Mononuclear cell (primary cell): Measurements from ENCODE around the gene EAF2. TPM values are rescaled to one million over a fixed set of nuclear protein-coding genes. Genes with fewer than 3 reads are reported as not detected.
"Not testable (repeated sequence)": the region's sequence is repeated elsewhere in the genome, so short reads cannot be mapped to it uniquely, and the experiment has no call there.

Experiments used
- H3K27me3 ChIP-seq: 2 replicates; pipeline ENCODE4 v1.6.0; 2011; ENCODE audit warnings: low read length, control low read depth; ENCODE audit not compliant: insufficient read depth
- H3K4me1 ChIP-seq: 2 replicates; pipeline ENCODE4 v1.5.1; 2011; ENCODE audit warnings: mild to moderate bottlenecking, low read length, control low read depth; ENCODE audit not compliant: insufficient read depth
- H3K4me3 ChIP-seq: 2 replicates; pipeline ENCODE4 v1.5.1; 2011; ENCODE audit warnings: mild to moderate bottlenecking, low read length, moderate library complexity
- H3K9me3 ChIP-seq: 2 replicates; pipeline ENCODE4 v1.5.1; 2011; ENCODE audit warnings: low read depth, mild to moderate bottlenecking, control low read depth, low read length
- total RNA-seq: library from RNA; depleted of rRNA; stranded (reverse); fragments of >200 nt; gene quantifications from one replicate; pipeline ENCODE4 v1.2.3, GENCODE V29; 2012

EAF2 gene
- total RNA-seq, 1 donor: 13.4 TPM

DNA sequence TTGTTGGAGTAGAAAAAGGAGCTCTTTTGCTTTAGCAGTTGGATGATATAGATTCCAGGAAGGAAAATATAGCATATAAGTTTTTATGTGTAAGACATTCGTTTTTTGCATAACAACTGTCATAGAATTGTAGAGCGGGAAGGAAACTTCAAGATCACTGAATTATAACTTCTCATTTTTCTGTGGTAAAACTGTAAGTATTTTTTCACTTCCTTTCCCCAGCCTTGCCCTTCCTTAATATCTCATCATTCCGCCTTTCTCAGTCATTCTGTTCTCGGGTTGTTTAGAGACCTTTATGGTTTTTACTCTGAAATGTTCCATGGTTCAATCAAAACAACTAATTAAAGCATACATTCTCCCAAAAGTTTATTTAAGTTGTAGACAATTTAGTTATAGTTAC is 1.1 kb downstream of the EAF2 start:
- no peaks in the 10 kb centered on the region for H3K27me3 ChIP-seq
- H3K9me3 ChIP-seq: no peaks in the 10 kb centered on the region
- peaks cover 25% of the 10 kb centered on the region for H3K4me1 ChIP-seq
- peak overlapping the region; percentile 67 for H3K4me3 ChIP-seq

GRCh38 chr3:121836481-121836880 is 1.5 kb downstream of the EAF2 start:
- no peaks in the 10 kb centered on the region for H3K9me3 ChIP-seq
- H3K27me3 ChIP-seq: no peaks in the 10 kb centered on the region
- peaks cover 21% of the 10 kb centered on the region for H3K4me1 ChIP-seq
- H3K4me3 ChIP-seq: peak overlapping the region; percentile 67

DNA sequence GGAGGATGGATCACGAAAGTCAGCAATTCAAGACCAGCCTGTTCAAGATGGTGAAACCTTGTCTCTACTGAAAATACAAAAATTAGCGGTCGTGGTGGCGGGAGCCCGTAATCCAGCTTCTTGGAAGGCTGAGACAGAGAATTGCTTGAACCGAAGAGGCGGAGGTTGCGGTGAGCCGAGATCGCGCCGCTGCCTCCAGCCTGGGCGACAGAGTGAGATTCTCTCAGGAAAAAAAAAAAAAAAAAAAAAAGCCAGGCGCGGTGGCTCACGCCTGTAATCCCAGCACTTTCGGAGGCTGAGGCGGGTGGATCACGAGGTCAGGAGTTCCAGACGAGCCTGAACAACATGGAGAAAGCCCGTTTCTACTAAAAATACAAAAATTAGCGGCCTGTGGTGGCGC is 5.0 kb downstream of the EAF2 start:
- Histone ChIP-seq H3K27me3 (no peaks in the 10 kb centered on the region), H3K9me3 (no peaks in the 10 kb centered on the region), H3K4me1 (peaks cover 11% of the 10 kb centered on the region), H3K4me3 (no peak overlapping the region)

GRCh38 chr3:121844892-121845291 is 9.9 kb downstream of the EAF2 start:
- Histone ChIP-seq H3K27me3 (no peaks in the 10 kb centered on the region), H3K9me3 (no peaks in the 10 kb centered on the region), H3K4me3 (no peak overlapping the region), H3K4me1 (no peaks in the 10 kb centered on the region)

- Histone ChIP-seq H3K27me3 (no peaks in the 10 kb centered on the region), H3K9me3 (no peaks in the 10 kb centered on the region), H3K4me3 (no peak overlapping the region), H3K4me1 (no peaks in the 10 kb centered on the region)
Measured at GRCh38 chr3:121852256-121852655, 17.2 kb downstream of the EAF2 start.

- Histone ChIP-seq H3K4me3 (no peak overlapping the region), H3K9me3 (no peaks in the 10 kb centered on the region), H3K27me3 (no peaks in the 10 kb centered on the region), H3K4me1 (no peaks in the 10 kb centered on the region)
Measured at GRCh38 chr3:121855555-121855954, 20.5 kb downstream of the EAF2 start.

- H3K9me3 ChIP-seq, H3K4me3 ChIP-seq, H3K27me3 ChIP-seq, H3K4me1 ChIP-seq: not testable (repeated sequence)
Measured at GRCh38 chr3:121857778-121858177, 22.8 kb downstream of the EAF2 start.

- not testable (repeated sequence) for H3K27me3 ChIP-seq, H3K9me3 ChIP-seq, H3K4me3 ChIP-seq, H3K4me1 ChIP-seq
Measured at GRCh38 chr3:121863247-121863646, 28.2 kb downstream of the EAF2 start.

DNA sequence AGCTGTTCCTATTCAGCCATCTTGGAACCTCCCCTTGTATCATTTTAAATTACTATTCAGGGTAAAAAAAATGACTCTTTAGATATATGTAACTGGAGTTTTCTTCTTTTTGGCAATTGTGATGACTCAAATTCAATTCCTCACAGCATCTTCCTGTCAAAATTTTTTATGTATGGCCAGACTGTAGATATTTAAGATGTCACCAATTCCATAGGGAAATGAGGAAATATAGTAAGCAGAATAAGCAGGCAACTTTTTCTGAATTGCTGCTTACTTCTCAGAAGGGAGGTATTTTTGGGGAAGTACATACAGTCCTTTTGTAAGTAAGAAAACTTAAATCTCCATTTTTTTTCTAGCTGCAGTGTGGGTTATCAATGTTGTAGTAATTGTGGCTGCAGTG is 28.8 kb downstream of the EAF2 start:
- Histone ChIP-seq H3K4me1 (no peaks in the 10 kb centered on the region), H3K9me3 (no peaks in the 10 kb centered on the region), H3K27me3 (no peaks in the 10 kb centered on the region), H3K4me3 (no peak overlapping the region)

DNA sequence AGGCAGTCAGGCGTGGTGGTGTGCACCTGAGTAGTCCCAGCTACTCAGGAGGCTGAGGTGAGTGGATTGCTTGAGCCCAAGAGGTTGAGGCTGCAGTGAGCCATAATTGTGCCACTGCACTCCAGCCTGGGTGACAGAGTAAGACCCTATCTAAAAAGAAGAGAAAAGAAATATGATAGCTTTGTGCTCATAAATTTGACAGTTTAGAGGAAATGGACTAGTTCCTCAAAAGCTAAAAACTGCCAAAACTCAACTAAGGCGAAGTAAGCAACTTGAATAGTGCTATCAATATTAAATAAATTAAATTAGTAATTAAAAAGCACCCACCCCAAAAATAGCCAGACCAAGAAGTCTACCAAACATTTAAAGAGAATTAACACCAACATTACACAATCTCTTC is 34.7 kb downstream of the EAF2 start:
- H3K4me1 ChIP-seq: peaks cover 5% of the 10 kb centered on the region
- H3K9me3 ChIP-seq: no peaks in the 10 kb centered on the region
- no peaks in the 10 kb centered on the region for H3K27me3 ChIP-seq
- no peak overlapping the region for H3K4me3 ChIP-seq

DNA sequence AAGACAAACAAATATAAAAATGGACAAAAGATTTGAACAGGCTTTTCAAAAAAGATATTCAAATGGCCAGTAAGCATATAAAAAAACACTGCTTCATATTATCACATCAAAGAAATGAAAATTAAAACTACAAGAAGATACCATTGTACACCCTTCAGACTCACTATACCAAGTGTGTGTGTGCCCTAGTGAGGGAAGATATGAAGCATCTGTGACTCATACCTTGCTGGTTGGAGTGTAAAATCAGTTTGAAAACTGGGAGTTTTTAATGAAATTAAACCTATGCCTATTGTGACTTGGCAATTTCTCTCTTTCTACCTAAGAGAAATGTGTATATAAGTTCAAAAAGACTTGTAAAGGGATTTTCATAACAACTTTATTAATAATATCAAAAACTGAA is 35.7 kb downstream of the EAF2 start:
- H3K27me3 ChIP-seq: no peaks in the 10 kb centered on the region
- no peaks in the 10 kb centered on the region for H3K9me3 ChIP-seq
- no peak overlapping the region for H3K4me3 ChIP-seq
- peaks cover 5% of the 10 kb centered on the region for H3K4me1 ChIP-seq

- Histone ChIP-seq H3K4me1 (peaks cover 5% of the 10 kb centered on the region), H3K9me3 (no peaks in the 10 kb centered on the region), H3K4me3 (no peak overlapping the region), H3K27me3 (no peaks in the 10 kb centered on the region)
Measured at GRCh38 chr3:121871430-121871829, 36.4 kb downstream of the EAF2 start.

DNA sequence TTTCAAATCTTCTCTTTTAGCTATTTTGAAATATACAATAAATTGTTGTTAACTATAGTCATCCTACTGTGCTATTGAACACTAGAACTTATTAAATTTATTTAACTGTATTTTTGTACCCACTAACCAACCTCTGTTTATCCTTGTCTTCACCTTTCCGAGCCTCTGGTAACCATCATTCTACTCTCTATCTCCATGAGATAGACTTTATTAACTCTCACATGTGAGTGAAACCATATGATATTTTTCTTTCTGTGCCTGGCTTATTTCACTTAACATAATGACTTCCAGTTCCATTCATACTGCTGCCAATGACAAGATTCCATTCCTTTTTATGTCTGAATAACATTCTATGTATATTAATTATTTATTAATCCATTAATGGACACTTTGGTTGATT is 43.4 kb downstream of the EAF2 start:
- H3K4me1 ChIP-seq: no peaks in the 10 kb centered on the region
- no peaks in the 10 kb centered on the region for H3K9me3 ChIP-seq
- H3K27me3 ChIP-seq: no peaks in the 10 kb centered on the region
- H3K4me3 ChIP-seq: no peak overlapping the region

- Histone ChIP-seq H3K27me3 (no peaks in the 10 kb centered on the region), H3K9me3 (no peaks in the 10 kb centered on the region), H3K4me1 (no peaks in the 10 kb centered on the region), H3K4me3 (no peak overlapping the region)
Measured at GRCh38 chr3:121883507-121883906, 48.5 kb downstream of the EAF2 start.

DNA sequence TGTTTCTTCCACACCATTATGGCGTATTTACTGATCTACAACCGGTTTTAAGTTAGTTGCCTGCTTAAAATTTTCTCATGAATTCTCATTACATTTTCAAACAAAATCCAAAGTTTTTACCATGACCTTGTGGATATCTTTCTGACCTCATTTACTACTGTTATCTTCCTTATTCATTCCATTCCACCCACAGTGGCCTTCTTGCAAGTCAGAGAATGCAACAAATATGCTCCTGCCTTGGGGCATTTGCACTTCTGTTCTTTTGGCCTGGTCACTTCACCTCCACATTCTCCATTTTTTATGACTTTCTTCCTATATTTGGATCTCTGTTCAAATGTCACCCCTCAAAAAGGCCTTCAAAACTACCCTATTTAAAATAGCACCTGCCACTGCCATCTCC is 50.4 kb downstream of the EAF2 start:
- H3K9me3 ChIP-seq: no peaks in the 10 kb centered on the region
- no peaks in the 10 kb centered on the region for H3K4me1 ChIP-seq
- H3K4me3 ChIP-seq: no peak overlapping the region
- H3K27me3 ChIP-seq: no peaks in the 10 kb centered on the region

DNA sequence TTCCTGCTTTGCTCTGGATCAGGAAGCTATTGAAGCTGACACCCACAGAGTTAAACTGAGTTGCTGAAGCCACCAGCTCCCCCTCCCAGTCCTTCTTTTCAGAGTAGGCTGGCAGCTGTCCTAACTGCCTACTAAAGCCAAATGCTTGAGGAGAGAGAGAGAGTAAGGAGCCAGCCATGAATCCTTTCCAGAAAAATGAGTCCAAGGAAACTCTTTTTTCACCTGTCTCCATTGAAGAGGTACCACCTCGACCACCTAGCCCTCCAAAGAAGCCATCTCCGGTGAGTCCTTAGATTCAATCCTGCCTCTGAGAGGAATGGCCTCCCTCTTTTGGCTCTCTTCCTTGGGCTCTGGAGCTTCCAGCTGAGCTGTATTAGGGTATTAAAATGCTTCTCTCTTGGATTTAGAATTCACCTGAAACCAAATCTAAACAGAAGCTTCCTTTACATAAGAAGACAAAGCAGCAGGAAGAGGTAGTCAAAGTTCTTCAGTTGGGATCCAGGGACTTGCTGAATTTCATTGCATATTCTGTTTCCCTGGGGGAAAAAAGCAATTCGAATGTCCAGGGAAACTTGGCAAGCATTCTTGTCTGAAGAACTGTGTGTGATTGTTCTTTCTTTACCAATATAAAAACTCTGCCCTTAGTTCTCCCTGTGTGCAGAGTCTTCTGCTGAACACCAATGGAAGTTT is 59.4 kb downstream of the EAF2 start, which contains the start of gene SLC15A2:
Gene SLC15A2 (plus strand): TSS at position 101 of the 690 bp plus-strand sequence. CDS start 76 bp downstream, at position 177.
- Histone ChIP-seq H3K27me3 (no peaks in the 10 kb centered on the region), H3K4me1 (no peaks in the 10 kb centered on the region)

More for the DNA sequence above, 59.4 kb downstream of the EAF2 start, which contains the start of gene SLC15A2:
- Histone ChIP-seq H3K9me3 (no peaks in the 10 kb centered on the region), H3K4me3 (no peak within 1 kb of the TSS)
